PC-9 (cell line): ENCODE measurements around the gene TXNDC8.
"Not testable (repeated sequence)": the region's sequence is repeated elsewhere in the genome, so short reads cannot be mapped to it uniquely, and the experiment has no call there.

Experiments used
- EZH2 ChIP-seq: fragments of 200-600 bp; sonication (generic); IDR thresholded peaks from 2 replicates; pipeline ENCODE4 v1.8.0; 2017; ENCODE audit warnings: antibody characterized with exemption, low read depth
- TF ChIP-seq, protein P1 (sequence below): fragments of 200-600 bp; sonication (generic); conservative IDR thresholded peaks from 2 replicates; pipeline ENCODE4 v1.6.1; 2017; ENCODE audit warnings: mixed run types, antibody characterized with exemption, mild to moderate bottlenecking, moderate library complexity

- TF ChIP-seq, protein P1, sequence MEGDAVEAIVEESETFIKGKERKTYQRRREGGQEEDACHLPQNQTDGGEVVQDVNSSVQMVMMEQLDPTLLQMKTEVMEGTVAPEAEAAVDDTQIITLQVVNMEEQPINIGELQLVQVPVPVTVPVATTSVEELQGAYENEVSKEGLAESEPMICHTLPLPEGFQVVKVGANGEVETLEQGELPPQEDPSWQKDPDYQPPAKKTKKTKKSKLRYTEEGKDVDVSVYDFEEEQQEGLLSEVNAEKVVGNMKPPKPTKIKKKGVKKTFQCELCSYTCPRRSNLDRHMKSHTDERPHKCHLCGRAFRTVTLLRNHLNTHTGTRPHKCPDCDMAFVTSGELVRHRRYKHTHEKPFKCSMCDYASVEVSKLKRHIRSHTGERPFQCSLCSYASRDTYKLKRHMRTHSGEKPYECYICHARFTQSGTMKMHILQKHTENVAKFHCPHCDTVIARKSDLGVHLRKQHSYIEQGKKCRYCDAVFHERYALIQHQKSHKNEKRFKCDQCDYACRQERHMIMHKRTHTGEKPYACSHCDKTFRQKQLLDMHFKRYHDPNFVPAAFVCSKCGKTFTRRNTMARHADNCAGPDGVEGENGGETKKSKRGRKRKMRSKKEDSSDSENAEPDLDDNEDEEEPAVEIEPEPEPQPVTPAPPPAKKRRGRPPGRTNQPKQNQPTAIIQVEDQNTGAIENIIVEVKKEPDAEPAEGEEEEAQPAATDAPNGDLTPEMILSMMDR: not testable (repeated sequence)
- not testable (repeated sequence) for TF ChIP-seq EZH2
These were observed 21.3 kb upstream of the TXNDC8 start for GRCh38 chr9:110358992-110359391.
